Stimulated activated CD4-positive, alpha-beta T cell treated with anti-CD3 and anti-CD28 coated beads, TNF-alpha, amount 100 ng/mL, for 4 hours (primary cell): Measurements from ENCODE around the gene CERK.
"Not testable (repeated sequence)": the region's sequence is repeated elsewhere in the genome, so short reads cannot be mapped to it uniquely, and the experiment has no call there.

Experiments
- DNase-seq, 3 experiments: peaks; one replicate each; pipeline ENCODE4 v3.0.0-alpha.2; 2020; ENCODE audit warnings: low read depth in 3 of 3

Gene CERK

GRCh38 chr22:46737976-46738646, at the start of gene CERK:
TSS of gene CERK (minus strand) at chr22:46738252. CDS start at chr22:46738148, 104 bp downstream.
- DNase-seq, result peak; percentile 37 to 56 (median 51)

DNA sequence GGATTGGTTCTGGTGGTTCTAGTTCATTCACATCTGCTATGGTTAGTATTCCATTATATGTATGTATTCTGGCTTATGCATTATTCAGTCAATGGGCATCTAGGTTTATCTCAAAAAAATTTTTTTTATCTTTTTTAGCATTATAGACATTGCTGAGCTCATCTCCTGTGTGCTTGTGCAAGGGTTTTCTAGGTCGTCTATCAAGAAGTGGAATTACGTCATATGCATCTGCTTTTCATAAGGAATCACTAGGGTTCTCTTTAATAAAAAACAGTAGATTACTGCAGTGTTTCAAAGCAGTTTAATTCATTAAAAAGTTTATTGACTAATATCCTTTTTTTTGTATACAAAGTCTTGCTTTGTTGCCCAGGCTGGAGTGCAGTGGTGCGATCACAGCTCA, 45.7 kb upstream of the CERK start:
- no peak for DNase-seq

DNA sequence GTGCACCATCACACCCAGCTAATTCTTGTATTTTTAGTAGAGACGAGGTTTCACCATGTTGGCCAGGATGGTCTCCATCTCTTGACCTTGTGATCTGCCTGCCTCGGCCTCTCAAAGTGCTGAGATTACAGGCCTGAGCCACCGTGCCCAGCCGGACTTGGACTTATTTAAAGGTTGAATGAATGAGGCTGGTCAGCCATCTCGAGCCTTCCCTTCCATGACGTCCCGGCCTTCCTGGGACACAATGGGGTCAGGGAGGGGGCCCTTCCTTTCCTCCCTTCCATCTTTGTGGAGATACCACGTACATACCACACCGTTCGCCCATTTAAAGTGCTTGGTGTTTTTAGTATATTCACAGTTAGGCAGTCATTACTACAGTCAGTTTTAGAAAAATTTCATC, 44.1 kb upstream of the CERK start:
- DNase-seq, result not testable (repeated sequence)

DNA sequence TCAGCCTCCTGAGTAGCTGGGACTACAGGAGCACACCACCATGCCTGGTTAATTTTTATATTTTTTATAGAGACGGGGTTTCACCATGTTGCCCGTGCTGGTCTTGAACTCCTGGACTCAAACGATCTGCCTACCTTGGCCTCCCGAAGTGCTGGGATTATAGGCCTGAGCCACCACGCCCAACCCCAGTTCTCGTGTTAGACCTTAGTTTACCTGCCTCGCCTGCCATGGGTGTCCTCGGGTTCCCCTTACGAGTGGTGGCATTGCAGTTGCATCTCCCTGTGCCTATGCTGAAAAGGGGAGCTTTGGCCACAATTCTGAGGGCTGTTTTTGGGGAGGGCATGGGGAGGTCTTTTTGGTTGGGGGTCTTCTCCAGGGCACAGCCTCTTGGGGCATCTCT, 43.2 kb upstream of the CERK start:
- no peak for DNase-seq

DNA sequence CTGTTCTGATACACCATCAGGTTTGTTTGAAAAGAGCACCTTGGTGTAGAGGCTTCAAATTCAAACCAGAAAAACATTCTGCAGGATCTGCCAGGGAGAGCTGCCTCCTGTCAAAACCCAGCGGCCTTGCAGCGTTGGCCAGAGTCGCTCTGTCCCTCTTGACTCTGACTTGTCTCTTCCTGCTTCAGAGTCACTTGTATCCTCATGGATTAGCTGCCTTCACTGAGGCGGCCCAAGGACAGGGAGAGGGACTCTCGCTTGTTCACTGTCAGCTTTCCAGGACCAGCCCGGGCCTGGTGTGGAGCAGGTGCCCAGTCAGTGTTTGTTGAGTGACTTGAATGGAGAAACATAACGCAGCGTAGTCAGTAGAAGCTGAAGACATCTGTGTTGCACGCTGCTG, 42.4 kb upstream of the CERK start:
- DNase-seq, result no peak

GRCh38 chr22:46779651-46780050, 41.6 kb upstream of the CERK start:
- no peak for DNase-seq

DNA sequence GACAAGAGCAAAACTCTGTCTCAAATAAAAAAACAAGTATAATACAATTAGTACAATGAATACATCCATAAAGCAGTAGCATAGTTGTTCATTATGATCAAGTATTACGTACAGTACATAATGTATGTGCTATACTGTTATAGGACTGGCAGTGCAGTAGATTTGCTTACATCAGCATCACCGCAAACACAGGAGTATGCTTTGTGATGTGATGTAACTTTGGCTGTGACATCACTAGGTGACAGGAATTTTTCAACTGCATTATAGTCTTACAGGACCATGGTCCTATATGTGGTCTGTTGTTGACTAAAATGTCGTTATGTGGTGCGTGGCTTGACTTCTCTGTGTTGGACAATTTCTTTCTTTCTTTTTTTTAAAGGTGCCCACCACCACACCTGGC, 41.0 kb upstream of the CERK start:
- no peak for DNase-seq

DNA sequence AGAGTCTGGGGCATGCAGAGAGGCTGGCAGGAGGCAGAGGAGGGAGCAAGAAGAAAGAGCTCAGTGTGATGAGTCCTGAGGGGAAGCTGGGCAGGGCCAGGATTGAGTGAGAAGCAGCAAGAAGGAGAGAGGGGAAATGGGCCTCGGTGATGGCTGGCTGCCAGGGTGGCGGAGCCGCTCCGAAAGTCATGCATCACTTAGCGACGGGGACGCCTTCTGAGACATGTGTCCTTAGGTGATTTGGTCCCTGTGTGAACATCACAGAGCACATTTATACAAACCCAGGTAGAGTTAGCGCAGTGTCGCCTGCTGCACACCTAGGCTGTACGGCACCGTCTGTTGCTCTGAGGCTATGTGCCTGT, 39.5 kb upstream of the CERK start:
- peak in 1 of 3 experiments; percentile 34 for DNase-seq

DNA sequence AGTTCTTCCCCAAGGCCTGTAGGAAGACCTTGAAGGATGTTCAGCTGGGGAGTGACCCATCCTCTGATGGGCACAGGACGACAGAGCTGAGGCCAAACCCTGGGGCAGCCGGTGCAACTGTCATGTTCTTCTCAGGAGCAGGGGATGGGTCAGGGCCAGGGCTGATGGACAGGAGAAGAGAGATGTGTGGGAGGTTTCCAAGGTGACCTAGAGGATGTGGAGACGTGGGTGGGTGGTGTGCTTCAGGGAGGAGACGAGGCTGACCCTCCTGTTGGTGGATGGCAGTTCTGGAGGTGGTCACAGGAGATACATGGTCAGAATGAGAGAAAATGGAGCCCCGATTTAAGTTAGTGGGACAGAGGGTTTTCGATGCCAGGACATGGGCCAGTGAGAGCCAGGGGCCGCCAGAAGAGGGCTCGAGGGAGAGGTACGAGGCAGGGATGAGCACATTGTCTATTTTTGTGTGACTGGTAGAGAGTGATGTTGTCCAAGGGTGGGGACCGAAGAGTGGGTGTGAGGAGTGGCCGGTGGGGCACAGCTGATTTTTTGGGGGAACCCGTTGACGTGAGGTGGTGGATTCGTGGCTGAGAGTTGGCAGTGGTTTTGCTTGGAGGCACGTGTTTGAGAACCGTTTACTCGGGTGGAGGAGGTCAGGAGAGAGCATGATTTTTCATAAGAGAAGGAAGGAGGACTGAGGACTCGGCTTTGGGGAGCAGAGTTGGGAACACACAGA, 39.0 kb upstream of the CERK start:
- no peak for DNase-seq

DNA sequence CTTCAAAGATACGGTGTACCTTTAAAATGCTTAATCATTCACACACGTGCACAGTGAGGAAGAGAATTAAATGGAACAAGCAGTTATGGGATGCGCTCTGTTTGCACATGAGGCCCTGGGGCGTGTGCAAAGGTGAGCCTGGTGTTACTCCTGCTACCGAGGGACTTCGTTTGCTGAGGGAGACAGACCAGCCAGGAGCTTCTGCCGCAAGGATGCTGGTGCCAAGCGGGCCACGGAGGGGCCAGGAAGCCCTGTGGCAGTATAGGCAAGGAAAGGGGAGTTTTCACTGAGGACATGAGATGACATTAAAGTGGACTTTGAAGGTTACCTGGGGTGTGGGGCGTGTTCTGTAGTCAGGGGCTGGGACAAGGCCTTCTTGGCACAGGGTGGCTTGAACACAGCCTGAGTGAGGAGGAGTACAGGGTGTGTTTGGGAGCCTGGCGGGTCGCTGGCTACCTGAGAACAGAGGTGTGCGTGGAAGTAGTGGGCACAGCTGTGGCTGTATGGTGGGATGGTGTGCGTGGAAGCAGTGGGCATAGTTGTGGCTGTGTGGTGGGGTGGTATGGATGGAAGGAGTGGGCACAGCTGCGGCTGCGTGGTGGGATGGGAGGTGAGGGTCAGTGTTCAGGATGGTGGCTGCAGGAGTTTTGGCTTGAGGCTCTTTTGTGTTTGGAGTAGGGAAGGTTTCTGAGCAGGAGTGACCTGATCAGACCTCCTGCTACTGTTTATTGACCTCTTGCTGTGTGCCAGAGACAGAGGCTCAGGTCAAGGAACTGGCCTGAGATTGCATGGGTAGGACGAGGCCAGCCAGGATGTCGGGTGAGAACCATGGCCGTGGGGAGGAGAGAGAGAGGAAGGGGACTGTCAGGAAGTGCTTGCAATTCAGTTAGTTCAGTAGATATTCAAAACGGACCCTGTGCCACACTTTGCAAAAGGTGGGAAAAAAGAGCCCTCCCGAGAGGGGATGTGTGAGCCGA, 38.1 kb upstream of the CERK start:
- no peak for DNase-seq

DNA sequence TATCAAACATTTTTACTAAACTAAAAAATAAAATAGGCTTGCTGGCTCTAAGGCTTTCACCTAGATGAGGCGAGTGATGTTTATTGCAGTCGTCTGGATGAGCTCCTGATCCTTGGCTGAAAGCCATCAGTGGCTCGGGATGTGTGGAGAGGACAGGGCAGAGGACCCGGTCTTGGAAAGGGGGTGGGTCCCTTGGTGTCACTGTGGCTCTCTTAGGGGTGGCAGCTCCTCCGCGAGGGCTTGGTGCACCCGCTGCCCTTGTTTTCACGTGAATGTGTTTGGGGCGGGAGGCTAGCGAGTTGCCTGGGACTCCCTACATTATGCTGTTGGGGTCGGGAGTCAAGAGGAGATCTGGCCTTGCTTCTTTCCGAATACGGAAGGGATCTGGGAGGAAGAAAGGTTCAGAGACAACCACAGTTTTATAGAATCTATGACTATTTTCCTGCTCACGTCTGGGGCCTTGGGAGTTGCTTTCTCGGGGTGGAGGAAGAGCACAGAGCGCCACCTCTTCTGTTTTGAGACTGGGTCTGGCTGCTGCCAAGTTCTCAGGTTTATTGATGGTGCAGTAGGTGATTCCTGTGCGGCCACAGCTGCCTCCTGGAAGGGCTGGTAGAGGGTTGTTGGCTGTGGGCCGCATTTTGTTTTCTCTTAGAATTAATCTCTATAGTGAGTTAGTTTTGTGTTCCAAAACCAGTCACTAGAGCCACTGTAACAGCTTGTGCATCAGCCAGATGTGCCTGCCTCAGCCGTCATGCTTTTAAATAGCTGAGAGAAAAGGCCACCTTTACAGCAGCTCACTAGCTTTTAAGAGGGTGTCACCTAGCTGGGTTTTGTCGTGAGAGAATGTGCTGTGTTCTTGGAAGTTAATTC, 37.2 kb upstream of the CERK start:
- no peak for DNase-seq

DNA sequence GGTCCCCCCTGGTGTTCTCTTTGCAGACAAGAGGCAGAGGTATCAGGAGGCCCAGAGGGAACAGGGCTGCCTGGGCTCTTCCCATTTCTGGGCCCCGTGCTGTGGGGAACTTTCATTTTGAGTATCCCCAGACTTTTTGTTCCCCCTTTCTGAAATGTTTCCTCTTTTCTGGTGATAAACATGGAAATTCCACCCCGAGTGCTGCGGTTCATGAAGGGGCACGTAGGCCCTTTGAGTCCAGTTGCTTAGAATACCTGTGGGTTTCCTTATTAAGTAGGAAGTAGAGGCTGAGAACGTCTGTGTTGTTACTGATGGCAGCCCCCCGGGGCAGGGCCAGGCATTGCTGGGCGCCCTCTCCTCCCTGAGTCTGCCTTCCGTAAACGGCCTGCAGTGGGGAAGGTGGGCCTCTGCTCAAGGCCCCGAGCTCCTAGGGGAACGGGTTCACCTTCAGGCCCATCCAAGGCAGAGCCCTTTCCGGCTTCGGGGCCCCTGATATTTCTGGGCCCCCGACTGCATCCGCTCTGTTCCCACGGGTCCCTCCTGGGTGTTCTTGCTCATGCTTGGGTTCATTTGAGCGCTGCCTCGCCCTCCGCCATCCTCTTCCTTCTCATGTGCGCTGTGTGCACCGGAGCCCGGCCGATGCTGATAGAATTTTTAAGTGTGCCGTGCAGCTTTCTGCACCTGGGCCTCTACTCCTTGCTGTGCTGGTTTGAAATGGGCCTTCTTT, 36.4 kb upstream of the CERK start:
- DNase-seq, result no peak

DNA sequence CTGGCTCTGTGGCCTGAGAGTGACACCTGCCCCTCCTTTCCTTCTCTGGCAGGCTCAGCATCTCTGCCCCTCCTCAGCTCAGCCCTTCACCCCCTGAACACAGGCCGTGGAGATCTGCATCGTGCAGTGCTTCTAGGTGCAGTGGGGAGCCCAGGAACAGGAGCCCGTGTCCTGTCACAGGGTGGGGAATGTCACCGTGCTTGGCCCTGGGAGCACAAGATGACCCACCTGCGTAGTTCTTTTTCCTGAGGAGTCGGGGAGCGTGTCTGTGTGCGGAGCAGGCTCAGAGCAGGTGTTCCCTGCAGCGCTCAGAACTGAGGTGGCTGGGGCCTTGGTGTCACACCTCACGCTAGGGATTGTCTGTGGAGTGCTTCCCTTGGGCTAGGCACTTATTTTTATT, 35.0 kb upstream of the CERK start:
- no peak for DNase-seq

DNA sequence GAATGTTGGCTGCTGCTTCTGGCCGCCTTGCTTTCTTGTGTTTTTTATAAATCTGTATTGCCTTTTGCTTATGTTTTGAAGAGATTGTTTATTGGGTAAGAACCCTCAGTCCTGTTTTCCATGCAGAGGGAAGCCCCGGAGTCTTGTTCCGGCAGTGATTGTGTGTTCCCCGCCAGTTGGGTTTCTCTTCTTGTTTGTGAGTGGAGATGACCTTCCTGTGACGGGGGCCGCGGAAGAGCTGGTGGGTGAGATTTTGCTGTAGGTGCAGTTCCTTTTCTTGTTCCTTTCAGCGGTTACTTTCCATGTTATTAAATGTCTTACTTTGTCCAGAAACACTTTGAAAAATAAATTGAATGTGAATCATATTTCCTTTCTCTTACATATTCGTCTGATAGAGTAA, 32.7 kb upstream of the CERK start:
- DNase-seq, result no peak

DNA sequence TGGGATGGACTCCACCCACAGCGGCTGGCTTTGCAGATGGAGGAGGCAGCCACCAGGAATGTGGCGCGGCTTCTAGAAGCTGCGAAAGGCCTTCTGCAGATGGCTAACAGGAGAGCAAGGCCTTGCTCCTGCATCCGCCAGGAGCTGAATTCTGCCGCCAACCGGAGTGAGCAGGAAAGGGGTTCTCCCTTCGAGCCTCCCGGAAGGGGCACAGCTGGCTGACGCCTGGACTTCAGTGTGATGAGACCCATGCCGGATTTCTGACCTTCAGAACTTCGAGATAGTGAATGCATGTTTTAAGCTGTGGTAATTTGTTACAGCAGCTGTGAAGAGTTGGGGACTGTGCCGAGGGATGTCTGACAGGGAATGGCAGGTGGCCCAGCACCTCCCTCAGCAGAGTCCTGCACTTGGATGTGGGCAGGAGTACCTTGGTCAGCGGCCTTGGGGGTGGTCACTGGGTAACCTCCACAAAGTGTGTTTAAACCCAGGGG, 32.1 kb upstream of the CERK start:
- no peak for DNase-seq

DNA sequence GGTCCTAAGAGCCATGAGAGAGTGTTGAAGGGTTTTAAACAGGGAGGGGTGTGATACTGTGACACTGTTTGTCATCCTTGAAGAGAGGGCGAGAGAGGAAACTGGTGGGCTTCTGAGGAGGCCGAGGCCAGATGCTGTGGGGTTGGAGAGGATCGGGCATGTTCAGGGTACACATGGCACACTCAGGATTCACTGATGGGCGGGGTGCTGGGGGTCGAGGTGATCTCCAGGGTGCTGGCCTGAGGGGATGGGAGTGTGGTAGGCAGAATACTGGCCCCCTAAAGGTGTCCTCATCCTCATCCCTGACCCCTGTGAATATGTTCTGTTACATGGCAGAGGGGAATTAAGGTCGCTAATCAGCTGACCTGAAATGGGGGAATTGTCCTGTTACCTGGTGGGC, 31.7 kb upstream of the CERK start:
- no peak for DNase-seq

GRCh38 chr22:46769191-46769675, 31.2 kb upstream of the CERK start:
- DNase-seq, result no peak

- DNase-seq, result no peak
These were observed 29.4 kb upstream of the CERK start for GRCh38 chr22:46767249-46767985.

- DNase-seq, result no peak
These were observed 28.6 kb upstream of the CERK start for GRCh38 chr22:46766611-46767010.
